ENCODE data around the gene ATAD1. TPM values are rescaled to one million over a fixed set of nuclear protein-coding genes. Genes with fewer than 3 reads are reported as not detected.
A peak's percentile ranks its signal among the peaks of the same experiment; 100 is the strongest.
"Not testable (repeated sequence)": the region's sequence is repeated elsewhere in the genome, so short reads cannot be mapped to it uniquely, and the experiment has no call there.

ATAD1 gene
- polyA plus RNA-seq, 1 donor = 35.9 TPM

- DNase-seq = no peak
- Histone ChIP-seq H3K4me3 (ENCODE audit: low read length) (peak overlapping the region; percentile 75), H3K27ac (ENCODE audit: low read length) (peak overlapping the region; percentile 96), H3K4me1 (ENCODE audit: control insufficient read depth, insufficient read depth, low read length) (peaks cover 8% of the 10 kb centered on the region), H3K9me3 (ENCODE audit: control insufficient read depth, low read depth, low read length) (no peaks in the 10 kb centered on the region), H3K36me3 (ENCODE audit: control insufficient read depth, insufficient read depth, low read length) (no peaks in the 10 kb centered on the region), H3K27me3 (ENCODE audit: control insufficient read depth, insufficient read depth, low read length) (no peaks in the 10 kb centered on the region)
- no CpG with 5 or more reads among the region's 21 CpGs for WGBS (ENCODE audit: insufficient coverage, low lambda C conversion rate)
These were observed 44.6 kb upstream of the ATAD1 start for GRCh38 chr10:87862679-87863052.

- WGBS (ENCODE audit: insufficient coverage, low lambda C conversion rate) = no CpG with 5 or more reads among the region's 57 CpGs
- Histone ChIP-seq H3K27me3 (ENCODE audit: control insufficient read depth, insufficient read depth, low read length) (no peaks in the 10 kb centered on the region), H3K4me1 (ENCODE audit: control insufficient read depth, insufficient read depth, low read length) (peaks cover 8% of the 10 kb centered on the region), H3K36me3 (ENCODE audit: control insufficient read depth, insufficient read depth, low read length) (no peaks in the 10 kb centered on the region), H3K4me3 (ENCODE audit: low read length) (peak overlapping the region; percentile 75), H3K27ac (ENCODE audit: low read length) (peak overlapping the region; percentile 96), H3K9me3 (ENCODE audit: control insufficient read depth, low read depth, low read length) (no peaks in the 10 kb centered on the region)
- DNase-seq = peak; percentile 98 to 99
These were observed 44.1 kb upstream of the ATAD1 start for GRCh38 chr10:87861953-87862678.

DNA sequence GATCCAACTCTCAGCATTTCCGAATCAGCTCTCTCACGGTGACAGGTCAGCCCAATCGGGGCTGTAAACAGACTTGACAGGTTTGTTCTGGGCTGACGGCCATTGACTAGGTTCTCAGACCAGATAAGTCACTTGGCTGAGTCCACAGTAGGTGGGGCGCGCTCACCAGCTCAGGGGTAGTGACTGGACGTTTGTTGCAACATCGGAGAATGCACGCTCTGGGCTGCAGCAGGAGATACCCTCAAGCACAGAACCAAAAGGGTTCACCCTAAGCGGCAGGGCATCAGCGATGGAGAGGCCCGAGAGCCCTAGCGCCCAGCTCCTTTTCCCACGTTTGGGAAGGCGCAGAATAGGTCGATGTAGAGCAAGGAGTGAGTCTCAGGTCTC, 43.5 kb upstream of the ATAD1 start:
- H3K4me1 ChIP-seq (ENCODE audit: control insufficient read depth, insufficient read depth, low read length) = peaks cover 8% of the 10 kb centered on the region
- peak overlapping the region; percentile 96 for H3K27ac ChIP-seq (ENCODE audit: low read length)
- H3K9me3 ChIP-seq (ENCODE audit: control insufficient read depth, low read depth, low read length) = no peaks in the 10 kb centered on the region
- no peaks in the 10 kb centered on the region for H3K36me3 ChIP-seq (ENCODE audit: control insufficient read depth, insufficient read depth, low read length)
- DNase-seq = peak; percentile 73 to 86
- no peaks in the 10 kb centered on the region for H3K27me3 ChIP-seq (ENCODE audit: control insufficient read depth, insufficient read depth, low read length)
- H3K4me3 ChIP-seq (ENCODE audit: low read length) = peak overlapping the region; percentile 75
- no CpG with 5 or more reads among the region's 16 CpGs for WGBS (ENCODE audit: insufficient coverage, low lambda C conversion rate)

- Histone ChIP-seq H3K36me3 (ENCODE audit: control insufficient read depth, insufficient read depth, low read length) (no peaks in the 10 kb centered on the region), H3K27me3 (ENCODE audit: control insufficient read depth, insufficient read depth, low read length) (no peaks in the 10 kb centered on the region), H3K9me3 (ENCODE audit: control insufficient read depth, low read depth, low read length) (no peaks in the 10 kb centered on the region), H3K4me3 (ENCODE audit: low read length) (peak overlapping the region; percentile 75), H3K27ac (ENCODE audit: low read length) (peak overlapping the region; percentile 96), H3K4me1 (ENCODE audit: control insufficient read depth, insufficient read depth, low read length) (peaks cover 8% of the 10 kb centered on the region)
- WGBS (ENCODE audit: insufficient coverage, low lambda C conversion rate) = no CpG with 5 or more reads among the region's 4 CpGs
- DNase-seq = peak; percentile 35 to 75
These were observed 42.9 kb upstream of the ATAD1 start for GRCh38 chr10:87860816-87861403.

GRCh38 chr10:87860156-87860795, 42.2 kb upstream of the ATAD1 start:
- Histone ChIP-seq H3K4me1 (ENCODE audit: control insufficient read depth, insufficient read depth, low read length) (peaks cover 8% of the 10 kb centered on the region), H3K9me3 (ENCODE audit: control insufficient read depth, low read depth, low read length) (no peaks in the 10 kb centered on the region), H3K27me3 (ENCODE audit: control insufficient read depth, insufficient read depth, low read length) (no peaks in the 10 kb centered on the region), H3K27ac (ENCODE audit: low read length) (peak overlapping the region; percentile 96), H3K36me3 (ENCODE audit: control insufficient read depth, insufficient read depth, low read length) (no peaks in the 10 kb centered on the region), H3K4me3 (ENCODE audit: low read length) (no peak overlapping the region)
- peak; percentile 39 to 50 for DNase-seq
- 60% methylated on average over 1 of the region's 3 CpGs for WGBS (ENCODE audit: insufficient coverage, low lambda C conversion rate)

- H3K27ac ChIP-seq (ENCODE audit: low read length); H3K27me3 ChIP-seq (ENCODE audit: control insufficient read depth, insufficient read depth, low read length); H3K4me1 ChIP-seq (ENCODE audit: control insufficient read depth, insufficient read depth, low read length); H3K9me3 ChIP-seq (ENCODE audit: control insufficient read depth, low read depth, low read length); H3K4me3 ChIP-seq (ENCODE audit: low read length); H3K36me3 ChIP-seq (ENCODE audit: control insufficient read depth, insufficient read depth, low read length); DNase-seq: not testable (repeated sequence)
- 100% methylated on average over 2 of the region's 4 CpGs for WGBS (ENCODE audit: insufficient coverage, low lambda C conversion rate)
These were observed 37.6 kb upstream of the ATAD1 start for GRCh38 chr10:87855665-87856064.

DNA sequence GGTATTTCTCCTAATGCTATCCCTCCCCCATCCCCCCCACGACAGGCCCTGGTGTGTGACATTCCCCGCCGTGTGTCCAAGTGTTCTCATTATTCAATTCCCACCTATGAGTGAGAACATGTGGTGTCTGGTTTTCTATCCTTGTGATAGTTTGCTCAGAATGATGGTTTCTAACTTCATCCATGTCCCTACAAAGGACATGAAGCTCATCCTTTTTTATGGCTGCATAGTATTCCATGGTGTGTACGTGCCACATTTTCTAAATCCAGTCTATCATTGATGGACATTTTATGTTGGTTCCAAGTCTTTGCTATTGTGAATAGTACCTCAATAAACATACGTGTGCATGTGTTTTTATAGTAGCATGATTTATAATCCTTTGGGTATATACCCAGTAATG, 37.2 kb upstream of the ATAD1 start:
- H3K4me1 ChIP-seq (ENCODE audit: control insufficient read depth, insufficient read depth, low read length); H3K27ac ChIP-seq (ENCODE audit: low read length); H3K27me3 ChIP-seq (ENCODE audit: control insufficient read depth, insufficient read depth, low read length); H3K36me3 ChIP-seq (ENCODE audit: control insufficient read depth, insufficient read depth, low read length); H3K4me3 ChIP-seq (ENCODE audit: low read length); H3K9me3 ChIP-seq (ENCODE audit: control insufficient read depth, low read depth, low read length); DNase-seq: not testable (repeated sequence)
- no CpG with 5 or more reads among the region's 5 CpGs for WGBS (ENCODE audit: insufficient coverage, low lambda C conversion rate)

DNA sequence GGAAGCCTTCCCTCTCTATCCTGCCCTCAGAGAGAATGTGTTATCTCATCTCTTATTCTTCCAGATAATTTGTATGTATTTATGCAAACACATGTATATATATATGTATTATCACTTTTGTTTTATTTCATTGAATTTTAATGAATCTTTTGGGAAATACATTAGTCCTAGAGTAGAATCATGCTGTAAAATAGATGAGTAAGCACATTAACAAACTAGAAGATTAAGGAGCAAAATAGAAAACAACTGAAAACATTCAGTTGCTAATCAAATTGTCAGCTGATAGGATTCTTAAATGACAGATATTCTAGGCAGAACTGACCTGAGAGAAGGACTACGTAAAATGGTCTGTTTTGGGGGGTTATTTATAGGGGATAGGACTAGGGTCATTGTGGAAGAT, 34.1 kb upstream of the ATAD1 start:
- Histone ChIP-seq H3K9me3 (ENCODE audit: control insufficient read depth, low read depth, low read length) (no peaks in the 10 kb centered on the region), H3K4me1 (ENCODE audit: control insufficient read depth, insufficient read depth, low read length) (no peaks in the 10 kb centered on the region), H3K27me3 (ENCODE audit: control insufficient read depth, insufficient read depth, low read length) (no peaks in the 10 kb centered on the region), H3K36me3 (ENCODE audit: control insufficient read depth, insufficient read depth, low read length) (no peaks in the 10 kb centered on the region), H3K27ac (ENCODE audit: low read length) (no peak overlapping the region), H3K4me3 (ENCODE audit: low read length) (no peak overlapping the region)
- no peak for DNase-seq
- WGBS (ENCODE audit: insufficient coverage, low lambda C conversion rate) = no CpG with 5 or more reads among the region's 1 CpG

GRCh38 chr10:87850742-87851205, 32.7 kb upstream of the ATAD1 start:
- Histone ChIP-seq H3K27ac (ENCODE audit: low read length) (no peak overlapping the region), H3K4me1 (ENCODE audit: control insufficient read depth, insufficient read depth, low read length) (no peaks in the 10 kb centered on the region), H3K4me3 (ENCODE audit: low read length) (no peak overlapping the region), H3K36me3 (ENCODE audit: control insufficient read depth, insufficient read depth, low read length) (no peaks in the 10 kb centered on the region), H3K27me3 (ENCODE audit: control insufficient read depth, insufficient read depth, low read length) (no peaks in the 10 kb centered on the region), H3K9me3 (ENCODE audit: control insufficient read depth, low read depth, low read length) (no peaks in the 10 kb centered on the region)
- no CpG with 5 or more reads among the region's 5 CpGs for WGBS (ENCODE audit: insufficient coverage, low lambda C conversion rate)
- peak; percentile 47 to 67 for DNase-seq

- H3K9me3 ChIP-seq (ENCODE audit: control insufficient read depth, low read depth, low read length) = no peaks in the 10 kb centered on the region
- no peak overlapping the region for H3K4me3 ChIP-seq (ENCODE audit: low read length)
- no peaks in the 10 kb centered on the region for H3K27me3 ChIP-seq (ENCODE audit: control insufficient read depth, insufficient read depth, low read length)
- DNase-seq = no peak
- H3K4me1 ChIP-seq (ENCODE audit: control insufficient read depth, insufficient read depth, low read length) = no peaks in the 10 kb centered on the region
- no peak overlapping the region for H3K27ac ChIP-seq (ENCODE audit: low read length)
- no peaks in the 10 kb centered on the region for H3K36me3 ChIP-seq (ENCODE audit: control insufficient read depth, insufficient read depth, low read length)
These were observed 31.0 kb upstream of the ATAD1 start for GRCh38 chr10:87849001-87849400.

All from large intestine (tissue), 3 donors.